Activated naive CD8-positive, alpha-beta T cell treated with anti-CD3 and anti-CD28 coated beads for 36 hours (primary cell): ENCODE results near the gene NRXN2. TPM values are rescaled to one million over a fixed set of nuclear protein-coding genes. Genes with fewer than 3 reads are reported as not detected.

Experiments
- DNase-seq: peaks from one replicate; pipeline ENCODE4 v3.0.0; 2021
- H3K27ac Mint-ChIP-seq: one replicate; pipeline ENCODE4 v1.8.0; 2022; ENCODE audit warnings: mild to moderate bottlenecking, moderate library complexity, mixed read lengths
- H3K27me3 Mint-ChIP-seq: one replicate; pipeline ENCODE4 v1.8.0; 2022; ENCODE audit warnings: mild to moderate bottlenecking, mixed read lengths
- H3K36me3 Mint-ChIP-seq: one replicate; pipeline ENCODE4 v1.8.0; 2021; ENCODE audit warnings: mild to moderate bottlenecking, mixed read lengths
- H3K4me1 Mint-ChIP-seq: one replicate; pipeline ENCODE4 v1.8.0; 2021; ENCODE audit warnings: mixed read lengths
- H3K4me3 Mint-ChIP-seq: one replicate; pipeline ENCODE4 v1.8.0; 2022; ENCODE audit warnings: mild to moderate bottlenecking, moderate library complexity, mixed read lengths
- H3K9me3 Mint-ChIP-seq: one replicate; pipeline ENCODE4 v1.8.0; 2022; ENCODE audit warnings: mixed read lengths
- total RNA-seq, 2 experiments: library from RNA; stranded (reverse); gene quantifications; one replicate each; pipeline ENCODE4 v1.2.3, GENCODE V29; 2021

Gene NRXN2
- total RNA-seq, 2 experiments from 2014 or later, result 0.20 to 0.58 TPM

DNA sequence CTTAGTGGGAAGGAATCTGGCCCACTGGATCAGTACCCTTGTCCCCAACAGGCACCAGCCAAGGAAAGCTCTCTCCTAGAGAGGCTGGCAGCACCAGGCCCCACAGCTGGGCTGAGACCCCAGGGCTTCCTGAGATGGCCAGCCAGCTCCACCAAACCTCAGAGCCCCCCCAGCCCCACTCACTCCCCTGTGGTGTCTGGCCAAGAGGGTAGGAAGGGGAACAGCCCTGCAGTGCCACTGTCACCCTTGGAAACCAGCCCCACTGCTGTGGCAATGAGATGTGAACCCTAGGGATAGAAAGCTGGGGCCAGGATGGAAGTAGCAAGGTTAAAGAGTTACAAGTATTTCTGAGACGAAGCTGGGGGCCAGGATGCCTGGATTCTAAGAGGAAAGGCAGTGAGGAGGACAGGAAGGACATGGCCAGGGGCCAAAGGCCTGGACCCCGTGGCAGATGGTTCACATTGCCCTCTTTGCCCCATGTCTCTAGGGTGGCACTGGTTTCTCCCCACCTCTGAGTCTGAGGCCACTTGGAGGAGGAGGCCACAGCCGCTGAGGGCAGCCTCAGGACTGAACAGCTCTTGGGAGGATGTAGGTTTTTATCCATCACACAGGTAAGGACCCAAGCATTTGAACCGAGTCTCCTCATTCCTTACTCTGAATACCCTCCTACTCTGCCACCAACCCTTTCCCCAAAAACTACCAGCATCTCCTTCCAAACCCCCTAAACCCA is 28.8 kb downstream of the NRXN2 start:
- no peak for DNase-seq
- Mint-ChIP-seq H3K4me1 (peaks cover 15% of the 10 kb centered on the region), H3K27me3 (peaks cover 20% of the 10 kb centered on the region), H3K4me3 (no peak overlapping the region), H3K36me3 (no peaks in the 10 kb centered on the region), H3K27ac (no peak overlapping the region), H3K9me3 (no peaks in the 10 kb centered on the region)

DNA sequence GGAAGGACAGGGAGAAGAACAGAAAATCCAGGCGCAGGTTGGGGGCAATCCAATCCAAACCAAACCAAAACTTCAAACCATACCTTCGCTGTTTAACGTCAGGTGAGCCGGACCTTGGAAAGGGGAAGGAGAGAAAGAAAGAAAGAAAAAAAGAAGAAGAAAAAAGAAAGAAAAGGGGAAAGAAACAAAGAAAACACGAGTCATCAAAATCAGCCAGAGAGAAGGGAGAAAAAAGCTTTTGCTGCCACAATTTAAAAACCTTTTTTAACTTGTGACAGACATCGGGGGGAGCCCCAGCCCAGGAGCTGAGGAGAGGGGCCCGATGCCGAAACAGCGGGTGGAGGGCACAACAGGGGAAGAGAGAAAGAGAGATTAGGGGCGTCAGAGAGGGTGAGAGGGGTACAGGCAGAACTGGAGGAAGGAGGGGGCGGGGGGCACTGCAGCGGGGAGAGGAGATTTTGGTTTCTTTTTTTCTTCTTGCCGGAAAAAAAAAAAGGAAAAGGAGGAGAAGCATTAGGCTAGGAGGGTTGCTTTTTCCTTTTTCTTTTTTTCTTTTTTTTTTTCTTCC is 30.1 kb downstream of the NRXN2 start:
- Mint-ChIP-seq H3K4me3 (peak overlapping the region; percentile 73), H3K36me3 (no peaks in the 10 kb centered on the region), H3K27ac (no peak overlapping the region)

DNA sequence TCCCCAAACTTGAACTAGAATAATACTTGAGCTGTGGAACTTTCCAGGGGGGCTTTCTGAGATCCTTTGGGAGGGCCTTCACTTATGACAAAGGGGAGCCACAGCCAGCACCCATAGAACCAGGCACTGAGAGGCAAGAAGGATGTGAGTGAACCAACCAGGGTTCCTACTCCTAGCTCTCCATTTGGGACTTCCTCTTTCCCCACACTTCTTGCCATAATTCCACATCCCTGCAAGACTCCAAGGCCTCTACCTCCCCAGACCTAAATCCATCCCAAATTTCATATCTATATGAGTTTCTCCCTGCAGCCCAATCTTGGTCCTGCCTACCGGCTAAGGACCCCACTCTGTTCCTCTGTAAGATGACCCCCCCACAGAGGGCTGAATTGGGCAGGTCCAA is 31.5 kb downstream of the NRXN2 start:
- DNase-seq, result no peak
- Mint-ChIP-seq H3K27ac (no peak overlapping the region), H3K9me3 (no peaks in the 10 kb centered on the region), H3K4me1 (peaks cover 21% of the 10 kb centered on the region), H3K36me3 (no peaks in the 10 kb centered on the region), H3K4me3 (no peak overlapping the region), H3K27me3 (peaks cover 20% of the 10 kb centered on the region)

More for the DNA sequence above, 30.1 kb downstream of the NRXN2 start:
- H3K9me3 Mint-ChIP-seq, result no peaks in the 10 kb centered on the region
- H3K4me1 Mint-ChIP-seq, result peaks cover 21% of the 10 kb centered on the region
- peaks cover 20% of the 10 kb centered on the region for H3K27me3 Mint-ChIP-seq
- DNase-seq, result no peak

DNA sequence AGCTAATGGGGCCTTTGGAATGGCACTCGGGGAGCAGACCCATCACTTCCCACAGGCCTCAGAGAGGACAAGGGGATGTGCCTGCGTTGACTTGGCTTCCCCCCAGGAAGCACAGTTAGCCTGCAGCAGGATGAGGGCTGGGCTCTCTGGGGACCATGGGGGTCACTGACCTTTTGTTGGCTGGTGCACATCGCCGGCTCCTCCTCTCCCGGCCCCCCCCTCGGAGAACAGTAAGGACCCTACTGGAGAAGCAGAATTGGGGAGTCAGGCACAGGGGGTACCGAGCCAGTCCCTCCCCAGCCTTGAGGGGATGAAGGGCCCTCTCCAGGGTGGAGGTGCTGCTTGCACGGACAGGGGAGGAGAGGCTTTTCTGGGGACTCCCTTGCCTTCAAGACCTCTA is 32.8 kb downstream of the NRXN2 start:
- Mint-ChIP-seq H3K27me3 (peaks cover 20% of the 10 kb centered on the region), H3K4me1 (peaks cover 21% of the 10 kb centered on the region), H3K9me3 (no peaks in the 10 kb centered on the region), H3K4me3 (no peak overlapping the region), H3K27ac (no peak overlapping the region), H3K36me3 (no peaks in the 10 kb centered on the region)
- no peak for DNase-seq

DNA sequence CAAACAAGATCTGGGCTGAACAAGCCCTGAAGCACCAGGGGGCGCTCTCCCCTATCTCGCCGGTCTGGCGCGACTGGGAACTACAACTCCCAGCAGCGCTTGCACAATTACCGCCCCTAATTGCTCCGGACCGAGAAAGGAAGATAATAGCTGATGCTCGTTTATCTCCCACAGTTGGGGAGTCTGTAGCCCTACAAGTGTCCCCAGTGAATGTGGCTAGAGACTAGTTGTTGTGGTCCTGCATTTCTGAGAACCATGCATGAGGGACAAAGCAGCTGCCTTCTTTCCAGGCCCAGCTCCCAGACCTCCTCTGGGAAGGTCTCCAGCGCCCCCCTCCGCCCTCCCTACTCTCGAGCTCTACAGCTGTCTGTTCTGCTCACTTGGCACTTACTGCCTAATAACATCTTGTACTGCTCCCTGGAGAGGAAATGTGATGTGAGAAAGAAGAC is 34.4 kb downstream of the NRXN2 start:
- H3K36me3 Mint-ChIP-seq, result no peaks in the 10 kb centered on the region
- peak; percentile 90 for DNase-seq
- H3K4me3 Mint-ChIP-seq, result peak overlapping the region; percentile 55
- no peaks in the 10 kb centered on the region for H3K9me3 Mint-ChIP-seq
- no peak overlapping the region for H3K27ac Mint-ChIP-seq
- peaks cover 18% of the 10 kb centered on the region for H3K27me3 Mint-ChIP-seq
- peaks cover 21% of the 10 kb centered on the region for H3K4me1 Mint-ChIP-seq

DNA sequence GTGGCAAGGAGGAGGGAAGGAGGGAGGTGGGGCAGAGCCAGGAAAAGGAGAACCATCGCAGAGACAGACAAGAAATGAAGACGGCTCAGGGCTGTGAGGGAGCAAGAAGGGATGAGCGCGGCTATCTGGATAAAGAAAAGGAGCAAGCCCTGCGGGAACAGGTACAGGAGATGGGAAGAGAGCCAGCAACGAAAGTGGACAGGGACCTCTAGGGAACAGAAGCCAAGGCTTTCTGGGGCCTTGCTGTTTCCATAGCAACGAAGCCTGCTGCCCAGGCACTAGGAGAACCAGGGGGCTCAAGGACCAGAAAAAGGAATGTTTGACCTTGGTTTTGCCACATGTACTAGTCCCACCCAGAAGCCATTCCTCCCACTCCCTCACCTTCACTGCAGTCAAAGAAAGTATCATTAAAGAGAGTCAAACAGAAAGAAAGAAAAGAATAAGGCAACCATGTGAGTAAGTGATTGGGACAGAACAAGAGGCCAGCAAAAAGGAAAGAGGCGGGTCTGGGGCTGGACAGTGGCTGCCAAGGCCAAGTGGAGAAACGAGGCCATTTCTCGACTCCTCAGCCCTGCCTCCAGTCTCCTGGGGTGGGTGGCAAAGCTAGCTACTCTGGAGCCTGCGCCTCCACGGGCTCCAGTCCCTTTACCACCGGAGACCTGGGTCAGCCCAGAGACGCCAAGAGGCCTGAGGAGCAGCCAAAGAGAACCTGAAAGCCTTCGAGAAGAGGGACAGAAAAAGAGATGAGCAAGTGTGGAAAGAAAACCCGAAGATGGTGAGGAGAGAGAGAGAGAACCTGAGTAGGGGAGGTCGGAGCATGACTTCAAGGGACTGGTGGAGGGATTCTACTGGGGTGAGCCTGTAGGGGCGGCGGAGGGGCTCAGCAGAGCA is 35.1 kb downstream of the NRXN2 start:
- H3K4me1 Mint-ChIP-seq, result peaks cover 17% of the 10 kb centered on the region
- DNase-seq, result no peak
- H3K4me3 Mint-ChIP-seq, result no peak overlapping the region
- H3K36me3 Mint-ChIP-seq, result no peaks in the 10 kb centered on the region
- peaks cover 12% of the 10 kb centered on the region for H3K27me3 Mint-ChIP-seq
- H3K9me3 Mint-ChIP-seq, result no peaks in the 10 kb centered on the region
- H3K27ac Mint-ChIP-seq, result no peak overlapping the region

DNA sequence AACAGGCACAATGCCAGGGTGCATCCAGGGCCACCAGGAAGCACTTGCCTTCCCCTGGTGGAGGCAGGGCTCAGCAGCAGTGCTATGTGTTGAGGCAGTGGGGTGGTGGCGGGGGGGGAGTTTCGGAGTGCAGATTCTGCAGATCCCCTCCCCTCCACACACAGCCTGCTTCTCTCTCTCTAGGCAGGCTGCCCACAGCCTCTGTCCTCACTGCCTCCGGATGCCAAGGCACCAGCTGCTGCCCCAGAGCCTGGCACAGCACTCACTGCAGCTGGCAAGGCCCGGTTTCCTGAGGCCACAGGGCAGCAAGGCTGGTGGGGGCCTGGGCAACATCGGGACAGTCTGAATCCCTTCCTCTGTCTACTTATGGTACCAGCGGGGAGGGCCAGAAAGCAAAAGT is 35.8 kb downstream of the NRXN2 start:
- no peak overlapping the region for H3K27ac Mint-ChIP-seq
- H3K27me3 Mint-ChIP-seq, result peaks cover 5% of the 10 kb centered on the region

DNA sequence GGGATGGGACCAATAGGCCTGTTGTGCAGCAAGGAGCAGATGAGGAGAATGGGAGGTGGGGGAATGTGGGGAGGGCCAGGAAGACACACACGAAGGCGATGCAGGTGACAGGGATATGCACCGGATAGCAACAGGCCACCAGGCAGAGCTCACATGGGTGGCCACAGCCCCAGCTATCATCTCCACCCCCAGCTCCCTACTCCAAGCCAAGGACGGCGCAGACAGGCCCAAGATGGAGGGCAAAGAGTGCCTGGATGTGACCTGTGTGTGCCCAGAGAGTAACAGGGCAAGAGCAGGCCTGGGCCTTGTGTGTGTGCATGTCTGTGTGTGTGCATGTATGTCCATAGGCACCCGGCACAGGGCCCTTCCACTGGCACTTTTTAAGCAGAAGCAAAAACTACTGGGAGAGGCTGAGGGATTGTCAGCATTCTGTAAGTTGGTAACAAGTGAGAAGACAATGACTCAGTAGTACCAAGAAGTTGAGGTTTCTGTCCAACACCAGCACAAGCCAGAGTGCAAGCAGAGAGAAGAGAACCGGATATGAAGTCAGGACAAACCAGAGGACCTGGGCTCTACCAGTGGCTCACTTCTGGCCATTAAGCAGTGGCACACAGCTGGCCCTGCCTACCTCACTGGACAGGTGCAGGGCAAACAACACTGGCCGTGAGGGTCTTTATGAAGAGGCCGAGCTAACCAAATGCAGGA is 36.4 kb downstream of the NRXN2 start:
- Mint-ChIP-seq H3K27me3 (no peaks in the 10 kb centered on the region), H3K27ac (no peak overlapping the region), H3K4me1 (peaks cover 6% of the 10 kb centered on the region), H3K36me3 (no peaks in the 10 kb centered on the region), H3K9me3 (no peaks in the 10 kb centered on the region), H3K4me3 (no peak overlapping the region)
- no peak for DNase-seq

More for the DNA sequence above, 35.8 kb downstream of the NRXN2 start:
- DNase-seq, result no peak
- Mint-ChIP-seq H3K36me3 (no peaks in the 10 kb centered on the region), H3K4me3 (no peak overlapping the region), H3K4me1 (peaks cover 11% of the 10 kb centered on the region), H3K9me3 (no peaks in the 10 kb centered on the region)

DNA sequence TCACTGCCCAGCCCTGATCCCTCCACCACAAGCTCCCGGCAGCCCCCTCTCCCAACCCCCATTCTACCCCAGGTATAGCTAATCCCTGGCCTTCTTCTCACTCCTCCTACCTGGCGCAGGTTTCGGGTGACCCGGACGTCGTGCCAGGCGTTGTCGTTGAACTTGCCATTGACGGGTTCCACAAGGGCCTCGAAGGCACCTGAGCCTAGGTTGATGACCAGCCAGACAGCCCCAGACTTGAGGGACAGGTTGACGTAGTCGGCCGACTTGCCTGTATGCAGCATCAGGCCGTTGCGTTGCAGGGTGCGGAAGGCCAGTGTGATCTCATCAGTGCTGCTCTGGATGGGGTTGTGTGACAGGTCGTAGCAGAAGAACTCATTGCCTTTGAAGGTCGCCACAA is 37.5 kb downstream of the NRXN2 start:
- Mint-ChIP-seq H3K36me3 (no peaks in the 10 kb centered on the region), H3K9me3 (no peaks in the 10 kb centered on the region), H3K4me1 (peaks cover 6% of the 10 kb centered on the region), H3K4me3 (no peak overlapping the region), H3K27me3 (no peaks in the 10 kb centered on the region), H3K27ac (no peak overlapping the region)
- no peak for DNase-seq

DNA sequence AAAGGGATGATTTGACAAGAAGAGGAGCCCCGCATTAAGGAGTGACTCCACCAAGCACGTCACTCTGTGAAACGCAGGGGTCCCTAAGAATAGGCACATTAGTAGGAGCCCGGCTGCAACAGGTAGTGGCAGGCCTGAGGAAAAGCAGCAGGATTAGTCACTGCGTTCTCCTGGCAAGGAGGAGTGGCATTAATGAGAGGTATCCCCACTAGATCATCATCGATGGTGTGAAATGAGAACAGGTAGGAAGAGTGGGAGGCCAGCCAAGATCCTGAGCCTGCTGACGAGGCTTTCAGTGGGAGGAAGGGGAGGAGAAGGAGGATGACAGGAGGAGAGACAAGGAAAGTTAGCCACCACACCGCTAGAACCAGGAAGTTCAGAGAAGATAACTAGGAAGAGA is 38.6 kb downstream of the NRXN2 start:
- H3K27ac Mint-ChIP-seq, result no peak overlapping the region
- DNase-seq, result no peak
- no peaks in the 10 kb centered on the region for H3K27me3 Mint-ChIP-seq
- H3K4me1 Mint-ChIP-seq, result peaks cover 6% of the 10 kb centered on the region
- H3K4me3 Mint-ChIP-seq, result no peak overlapping the region
- no peaks in the 10 kb centered on the region for H3K9me3 Mint-ChIP-seq
- no peaks in the 10 kb centered on the region for H3K36me3 Mint-ChIP-seq

DNA sequence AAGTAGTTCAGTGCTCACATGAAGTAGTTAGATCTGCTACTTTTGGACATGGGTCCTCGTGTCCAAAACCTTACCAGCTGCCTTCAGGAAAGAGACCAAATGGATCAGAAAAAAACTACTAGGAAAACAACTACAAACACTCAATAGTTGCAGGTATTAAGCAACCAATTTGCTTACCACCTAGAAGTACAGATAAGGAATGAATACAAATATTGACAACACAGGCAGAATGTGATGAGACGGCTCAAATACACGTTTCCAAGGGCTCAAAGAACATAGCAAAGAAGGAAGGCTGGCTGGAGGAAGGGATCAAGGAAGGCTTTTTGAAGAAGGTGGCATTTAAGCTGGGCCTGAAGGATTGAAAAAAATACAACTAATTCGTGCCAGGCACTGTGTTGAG is 41.8 kb downstream of the NRXN2 start:
- no peak overlapping the region for H3K4me3 Mint-ChIP-seq
- no peaks in the 10 kb centered on the region for H3K27me3 Mint-ChIP-seq
- no peaks in the 10 kb centered on the region for H3K9me3 Mint-ChIP-seq
- DNase-seq, result no peak
- no peaks in the 10 kb centered on the region for H3K4me1 Mint-ChIP-seq
- H3K27ac Mint-ChIP-seq, result no peak overlapping the region
- H3K36me3 Mint-ChIP-seq, result no peaks in the 10 kb centered on the region

DNA sequence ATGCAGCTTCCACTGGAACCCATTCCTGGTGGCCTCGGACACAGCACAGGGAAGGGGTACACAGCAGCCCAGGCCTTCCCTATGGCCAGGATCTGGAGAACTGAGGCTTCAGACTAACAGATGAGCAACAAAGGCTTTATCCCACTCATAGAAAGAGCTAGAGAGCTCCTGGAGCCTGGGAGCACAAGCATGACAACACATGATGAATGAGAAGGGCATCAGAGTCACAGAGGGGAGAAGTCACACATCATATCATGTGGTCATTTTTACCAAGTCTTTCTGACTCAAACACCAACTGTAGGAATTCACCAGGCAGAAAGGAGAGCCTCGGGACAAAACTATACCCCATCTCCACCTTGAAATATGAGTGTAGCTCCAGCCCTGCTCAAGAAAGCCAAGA is 43.2 kb downstream of the NRXN2 start:
- Mint-ChIP-seq H3K4me3 (no peak overlapping the region), H3K27ac (no peak overlapping the region), H3K36me3 (no peaks in the 10 kb centered on the region)

DNA sequence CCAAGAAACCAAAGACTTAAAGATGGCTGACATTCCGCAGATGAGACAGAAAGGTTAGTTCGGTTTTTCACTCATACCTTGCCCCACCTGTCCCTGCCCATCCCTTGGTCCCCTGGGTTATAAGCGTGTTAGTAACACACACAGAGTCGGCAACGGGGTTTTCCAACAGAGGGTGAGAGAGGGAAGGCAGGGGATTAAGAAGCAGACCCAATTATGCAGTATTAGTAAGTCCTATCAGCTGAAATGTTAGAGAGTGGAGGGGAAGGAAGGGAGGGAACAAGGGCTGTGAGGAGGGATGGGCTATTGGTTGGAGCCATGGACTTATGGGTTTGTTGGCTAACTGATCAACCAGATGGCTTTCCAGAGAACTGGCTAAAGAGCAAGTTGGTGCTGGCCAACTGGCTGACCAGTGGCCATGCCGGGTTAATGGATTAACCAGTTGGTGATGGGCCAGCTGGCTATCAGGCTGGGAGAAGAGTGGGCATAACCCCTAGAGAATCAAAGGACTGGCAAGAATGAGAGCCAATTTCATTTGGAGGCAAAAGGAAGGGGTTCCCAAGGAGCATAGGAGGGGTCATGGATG is 45.5 kb downstream of the NRXN2 start:
- H3K27me3 Mint-ChIP-seq, result peaks cover 5% of the 10 kb centered on the region
- H3K9me3 Mint-ChIP-seq, result no peaks in the 10 kb centered on the region
- no peak for DNase-seq
- no peak overlapping the region for H3K4me3 Mint-ChIP-seq
- H3K36me3 Mint-ChIP-seq, result no peaks in the 10 kb centered on the region
- no peaks in the 10 kb centered on the region for H3K4me1 Mint-ChIP-seq
- no peak overlapping the region for H3K27ac Mint-ChIP-seq

More for the DNA sequence above, 43.2 kb downstream of the NRXN2 start:
- peaks cover 5% of the 10 kb centered on the region for H3K27me3 Mint-ChIP-seq
- no peaks in the 10 kb centered on the region for H3K4me1 Mint-ChIP-seq
- DNase-seq, result no peak
- H3K9me3 Mint-ChIP-seq, result no peaks in the 10 kb centered on the region

DNA sequence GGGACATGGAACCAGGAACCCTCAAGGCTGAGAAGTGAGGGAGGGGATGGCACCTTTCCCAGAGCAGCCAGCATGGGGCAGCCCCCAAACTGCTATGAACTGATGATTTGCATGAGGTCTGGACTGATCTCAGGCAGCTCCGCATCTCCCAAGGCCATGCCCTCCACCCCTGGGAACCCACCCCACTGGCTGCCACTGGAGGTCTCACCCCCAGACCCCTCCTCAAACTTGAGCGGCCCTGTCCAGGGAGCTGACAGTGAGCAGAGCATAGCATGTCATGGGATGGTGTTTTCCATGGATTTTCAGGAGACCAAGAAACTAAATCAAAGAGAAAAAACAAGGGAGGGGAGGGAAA is 46.8 kb downstream of the NRXN2 start:
- Mint-ChIP-seq H3K4me1 (no peaks in the 10 kb centered on the region), H3K4me3 (no peak overlapping the region), H3K9me3 (no peaks in the 10 kb centered on the region), H3K27me3 (peaks cover 5% of the 10 kb centered on the region), H3K27ac (no peak overlapping the region), H3K36me3 (no peaks in the 10 kb centered on the region)
- DNase-seq, result no peak
